GM12878 (cell line): ENCODE measurements around the gene LILRB2. TPM values are rescaled to one million over a fixed set of nuclear protein-coding genes. Genes with fewer than 3 reads are reported as not detected.
"Not testable (repeated sequence)": the region's sequence is repeated elsewhere in the genome, so short reads cannot be mapped to it uniquely, and the experiment has no call there.

Source experiments
- ATAC-seq: fragments of 200-7000 bp; cut with Tn5 transposase; 3 replicates; pipeline ENCODE4 v1.9.1; 2020; ENCODE audit warnings: mild to moderate bottlenecking, moderate library complexity
- BruUV-seq: library from RNA; stranded (reverse); fragments of 400-500 nt; replicated peaks from 2 replicates; lab custom pipeline; 2021; lab: Mats Ljungman, UMichigan
- CTCF ChIA-PET: fragments of 300-600 bp; sonication (Branson Sonifier 250); formaldehyde crosslinking; extraction: SDS; loops from one replicate; lab custom pipeline; 2021; ENCODE audit warnings: inconsistent platforms; lab: Yijun Ruan, JAX
- POLR2A ChIA-PET: fragments of 350-600 bp; formaldehyde crosslinking; extraction: SDS; loops from one replicate; lab custom pipeline; 2021; ENCODE audit warnings: inconsistent platforms; lab: Charles Lee
- RAD21 ChIA-PET: fragments of 300-600 bp; sonication (Branson Sonifier 250); formaldehyde crosslinking; loops from one replicate; lab custom pipeline; 2023; ENCODE audit warnings: antibody characterized with exemption; ENCODE audit not compliant: unreplicated experiment; lab: Charles Lee
- SMC1A ChIA-PET: fragments of 300-600 bp; sonication (Branson Sonifier 250); formaldehyde crosslinking; loops from one replicate; lab custom pipeline; 2023; ENCODE audit not compliant: unreplicated experiment, uncharacterized antibody; lab: Charles Lee
- DNase-seq: peaks from one replicate; pipeline ENCODE4 v3.0.0-alpha.2; 2011; ENCODE audit warnings: low read depth, low spot score
- FAIRE-seq: peaks from 3 replicates; lab custom pipeline; 2011; peaks lifted over from hg19 to GRCh38; lab: Jason Lieb, UNC
- H2AFZ ChIP-seq: 2 replicates; pipeline ENCODE4 v1.6.0; 2011; ENCODE audit warnings: low read depth, low read length, control low read depth; ENCODE audit not compliant: control insufficient read depth
- H3K27ac ChIP-seq: 2 replicates; pipeline ENCODE4 v1.5.1; 2011; ENCODE audit warnings: control low read depth; ENCODE audit not compliant: control insufficient read depth, insufficient read depth
- H3K27me3 ChIP-seq, 2 experiments: replicated peaks in 1 of 2; 2 replicates each; pipeline versions ENCODE4 v1.6.0 to v1.6.1; 2011; ENCODE audit warnings: low read length in 1 of 2; ENCODE audit not compliant: control insufficient read depth in 2 of 2, insufficient read depth in 2 of 2
- H3K36me3 ChIP-seq, 2 experiments: 2 replicates each; pipeline ENCODE4 v1.5.1; 2011; ENCODE audit warnings: low read length in 1 of 2; ENCODE audit not compliant: control insufficient read depth in 2 of 2, insufficient read depth in 2 of 2
- H3K4me1 ChIP-seq: 2 replicates; pipeline ENCODE4 v1.6.1; 2011; ENCODE audit warnings: mild to moderate bottlenecking, low read length, moderate library complexity, mixed read lengths; ENCODE audit not compliant: control insufficient read depth, insufficient read depth
- H3K4me2 ChIP-seq: 2 replicates; pipeline ENCODE4 v1.6.0; 2011; ENCODE audit warnings: control low read depth; ENCODE audit not compliant: control insufficient read depth, insufficient read depth
- H3K4me3 ChIP-seq: fragments of 200-600 bp; sonication (generic); 2 replicates; pipeline ENCODE4 v1.5.1; 2016
- H3K79me2 ChIP-seq: 2 replicates; pipeline ENCODE4 v1.6.0; 2011; ENCODE audit warnings: low read length; ENCODE audit not compliant: control insufficient read depth, insufficient read depth
- H3K9ac ChIP-seq: 2 replicates; pipeline ENCODE4 v1.8.0; 2011; ENCODE audit warnings: low read length, control low read depth, mixed read lengths; ENCODE audit not compliant: control insufficient read depth, insufficient read depth
- H3K9me3 ChIP-seq: replicated peaks from 3 replicates; pipeline ENCODE4 v1.5.1; 2011; ENCODE audit warnings: mild to moderate bottlenecking, low read length; ENCODE audit not compliant: control insufficient read depth, insufficient read depth
- H4K20me1 ChIP-seq: 2 replicates; pipeline ENCODE4 v1.6.0; 2011; ENCODE audit not compliant: control insufficient read depth, insufficient read depth
- ATF7 ChIP-seq: fragments of 450-650 bp; IDR thresholded peaks from 2 replicates; pipeline ENCODE4 v1.6.1; 2016; ENCODE audit warnings: low read depth, mild to moderate bottlenecking
- BMI1 ChIP-seq: fragments of 450-650 bp; IDR thresholded peaks from 2 replicates; pipeline ENCODE4 v1.6.1; 2016; ENCODE audit warnings: mild to moderate bottlenecking, moderate library complexity, borderline replicate concordance
- KDM1A ChIP-seq: fragments of 200-600 bp; sonication (generic); IDR thresholded peaks from 2 replicates; pipeline ENCODE4 v1.6.1; 2016; ENCODE audit warnings: borderline replicate concordance
- MLLT1 ChIP-seq: fragments of 450-650 bp; IDR thresholded peaks from 2 replicates; pipeline ENCODE4 v1.6.1; 2016; ENCODE audit warnings: mild to moderate bottlenecking
- NFYA ChIP-seq: IDR thresholded peaks from 2 replicates; pipeline ENCODE4 v1.6.1; 2011; ENCODE audit warnings: low read depth, mild to moderate bottlenecking, low read length, improper control_type of control experiment, borderline replicate concordance
- PBX3 ChIP-seq: IDR thresholded peaks from 2 replicates; pipeline ENCODE4 v1.6.1; 2011; ENCODE audit warnings: mild to moderate bottlenecking, low read depth, low read length, moderate library complexity; ENCODE audit not compliant: insufficient replicate concordance
- PML ChIP-seq: IDR thresholded peaks from 2 replicates; pipeline ENCODE4 v1.6.1; 2012; ENCODE audit warnings: low read length, inconsistent platforms
- RAD21 ChIP-seq: IDR thresholded peaks from 2 replicates; pipeline ENCODE4 v1.6.1; 2011; ENCODE audit warnings: mild to moderate bottlenecking, low read depth, low read length, moderate library complexity; ENCODE audit not compliant: insufficient read depth
- RELA ChIP-seq: fragments of 450-650 bp; IDR thresholded peaks from 2 replicates; pipeline ENCODE4 v1.8.0; 2014; ENCODE audit warnings: borderline replicate concordance; ENCODE audit not compliant: partially characterized antibody
- SMARCA5 ChIP-seq: fragments of 450-650 bp; IDR thresholded peaks from 2 replicates; pipeline ENCODE4 v1.6.1; 2017; ENCODE audit warnings: mild to moderate bottlenecking
- TAF1 ChIP-seq: IDR thresholded peaks from 2 replicates; pipeline ENCODE4 v1.6.1; 2011; ENCODE audit warnings: mild to moderate bottlenecking, low read depth, low read length, borderline replicate concordance
- ZNF384 ChIP-seq: IDR thresholded peaks from 2 replicates; pipeline ENCODE4 v1.6.1; 2012; ENCODE audit warnings: low read depth, mild to moderate bottlenecking, low read length, improper control_type of control experiment, borderline replicate concordance
- WGBS: methylation state at CpG from one replicate; pipeline ENCODE4 v1.1.6; 2016; ENCODE audit warnings: low lambda C conversion rate; ENCODE audit not compliant: insufficient replicate concordance, insufficient coverage; ENCODE audit errors: missing lambda C conversion rate; 5-methylcytosine and 5-hydroxymethylcytosine counted together
- in situ Hi-C: fragments of 300-500 bp; cut with MboI; formaldehyde crosslinking; loops from 9 replicates; pipeline ENCODE4 v1.14.3; 2018; ENCODE audit warnings: mixed read lengths
- intact Hi-C: fragments of 100-400 bp; cut with micrococcal nuclease; formaldehyde crosslinking; loops from one replicate; pipeline ENCODE4 v1.14.2; 2022; ENCODE audit not compliant: unreplicated experiment
- polyA plus RNA-seq, 11 experiments: library from polyadenylated mRNA; depleted of rRNA in 4 of 11; unstranded in 6 of 11; stranded (reverse) in 5 of 11; fragments of >200 nt; fragmentation: Nextera tagmentation in 4 of 11; fragmentation: Illumina TruSeq in 1 of 11; extraction: Ambion mirVana in 4 of 11; extraction: Trizol in 1 of 11; gene quantifications; 1 replicate in 1 of 11; 2 replicates in 10 of 11; pipeline versions ENCODE4 v1.2.1 to v1.2.3, GENCODE V29; 2011 to 2016; ENCODE audit warnings: inconsistent platforms in 2 of 11, missing spikeins in 2 of 11, low read depth in 1 of 11
- total RNA-seq, 4 experiments: library from RNA; depleted of rRNA in 3 of 4; stranded (reverse); fragments of >200 nt in 3 of 4; fragmentation: Illumina TruSeq in 1 of 4; extraction: Trizol in 1 of 4; gene quantifications; 2 replicates each; pipeline versions ENCODE4 v1.2.1 to v1.2.3, GENCODE V29; 2013 to 2021

The LILRB2 gene
- total and polyA plus RNA-seq, 10 of the 15 experiments (the other 5 are each of a cell fraction or from before 2014, with no cell fraction given) = 0.08 to 0.18 (median 0.15) TPM; not detected in 4

DNA sequence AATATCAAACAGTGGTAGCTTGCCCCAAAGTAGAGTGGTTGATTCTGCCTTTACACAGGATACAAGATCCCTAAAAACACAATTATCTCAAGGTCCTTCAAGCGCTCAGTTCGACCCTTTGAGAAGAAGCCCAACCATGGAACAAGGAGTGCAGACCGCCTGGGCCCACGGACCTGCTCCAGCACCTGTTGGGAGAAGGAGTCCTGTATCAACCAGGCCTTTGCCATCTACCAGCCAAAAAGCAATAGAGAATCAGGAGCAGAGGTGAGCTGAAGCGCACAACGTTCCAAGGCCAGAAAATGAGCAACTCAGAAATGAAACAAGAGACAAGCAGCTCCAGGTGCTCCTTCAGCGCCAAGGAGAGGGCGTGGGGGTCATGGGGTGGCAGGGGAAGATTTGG, 51.8 kb downstream of the LILRB2 start:
- ATAC-seq = no peak
- Histone ChIP-seq H3K9ac (no peak overlapping the region), H2AFZ (no peak overlapping the region), H3K4me2 (no peak overlapping the region), H3K4me1 (no peaks in the 10 kb centered on the region), H3K4me3 (no peak overlapping the region), H3K9me3 (no peaks in the 10 kb centered on the region), H3K27ac (no peak overlapping the region), H3K27me3 (no peaks in the 10 kb centered on the region), H4K20me1 (0 out of 2 replicates have a peak, but pooled peaks cover 1% of the 10 kb centered on the region), H3K36me3 (no peaks in the 10 kb centered on the region), H3K79me2 (no peaks in the 10 kb centered on the region)
- BruUV-seq = no TSS peak
- 48% methylated on average over 8 of the region's 8 CpGs for WGBS
- CTCF ChIA-PET = interaction anchor here (0.9 to 2.5 kb wide), 3 partner anchors 37 to 122 kb away, joined by 3 to 8 read pairs (median 5); partner anchors contain the start of gene MBOAT7
- SMC1A ChIA-PET = no interaction called here
- RAD21 ChIA-PET = interaction anchor here (0.6 to 0.7 kb wide), 2 partner anchors 28 to 53 kb away, joined by 4 read pairs; no protein-coding TSS in a partner anchor
- POLR2A ChIA-PET = interaction anchor here (0.6 to 2.2 kb wide), 2 partner anchors 26 to 40 kb away, joined by 5 to 7 read pairs; partner anchors contain the start of gene MBOAT7
- no peak for FAIRE-seq
- DNase-seq = no peak
- no peak for TF ChIP-seq RAD21
- no peak for TF ChIP-seq ATF7
- no peak for TF ChIP-seq ZNF384
- TF ChIP-seq KDM1A = no peak
- TF ChIP-seq SMARCA5 = no peak
- no peak for TF ChIP-seq BMI1
- no peak for TF ChIP-seq MLLT1
- no peak for TF ChIP-seq RELA
- no peak for TF ChIP-seq TAF1
- TF ChIP-seq PML = no peak
- no peak for TF ChIP-seq PBX3
- TF ChIP-seq NFYA = no peak
- in situ Hi-C loops = no loop called here
- intact Hi-C loops = no loop called here

DNA sequence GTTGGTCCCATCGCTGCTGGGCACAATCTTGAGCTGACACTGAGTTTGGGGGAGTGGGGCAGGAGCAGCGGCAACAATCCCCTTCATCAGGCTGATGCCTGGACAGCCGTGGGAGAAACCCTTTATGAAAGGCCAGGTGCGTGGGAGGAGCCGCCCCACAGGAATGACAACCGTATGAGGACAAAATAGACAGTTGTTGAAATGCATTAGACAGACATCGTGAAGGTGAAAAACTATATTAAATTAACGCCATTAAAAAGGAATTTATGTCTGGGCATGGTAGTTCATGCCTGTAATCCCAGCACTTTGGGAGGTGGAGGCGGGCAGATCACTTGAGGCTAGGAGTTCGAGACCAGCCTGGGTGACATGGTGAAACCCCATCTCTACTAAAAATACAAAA, 56.3 kb downstream of the LILRB2 start:
- H3K4me1 ChIP-seq, BruUV-seq, H3K4me3 ChIP-seq, H3K27ac ChIP-seq, in situ Hi-C loops, H3K27me3 ChIP-seq, intact Hi-C loops, ATAC-seq, H4K20me1 ChIP-seq, POLR2A ChIA-PET, H3K79me2 ChIP-seq, H3K4me2 ChIP-seq, H3K9me3 ChIP-seq, DNase-seq, RAD21 ChIA-PET, H3K9ac ChIP-seq, FAIRE-seq, H3K36me3 ChIP-seq, H2AFZ ChIP-seq: not testable (repeated sequence)
- SMC1A ChIA-PET = interaction anchor here (1.1 to 1.2 kb wide), 2 partner anchors 10 to 23 kb away, joined by 4 read pairs; no protein-coding TSS in a partner anchor
- CTCF ChIA-PET = interaction anchor here (0.9 to 1.4 kb wide), 4 partner anchors 11 to 55 kb away, joined by 3 to 5 read pairs (median 4); partner anchors contain the start of gene MBOAT7
- WGBS = 64% methylated on average over 10 of the region's 10 CpGs
